K562 (cell line): Measurements from ENCODE around the gene AHCYL1. TPM values are rescaled to one million over a fixed set of nuclear protein-coding genes. Genes with fewer than 3 reads are reported as not detected.
A peak's percentile ranks its signal among the peaks of the same experiment; 100 is the strongest.

Source experiments
- CEBPG ChIP-seq, 3 experiments: fragments of 200-800 bp in 1 of 3; sonication (Bioruptor generic) in 1 of 3; sonication (generic) in 1 of 3; formaldehyde crosslinking in 1 of 3; IDR thresholded peaks in 2 of 3; conservative IDR thresholded peaks in 1 of 3; 2 replicates each; pipeline versions ENCODE4 v1.6.1 to v1.8.0; 2016 to 2022; ENCODE audit warnings: missing compliant biosample characterization in 2 of 3, missing genetic modification characterization in 2 of 3, mild to moderate bottlenecking in 1 of 3, missing genetic modification reagents in 1 of 3
- KLF1 ChIP-seq: fragments of 450-650 bp; IDR thresholded peaks from 2 replicates; pipeline ENCODE4 v1.6.1; 2016; ENCODE audit warnings: missing genetic modification characterization, missing compliant biosample characterization
- LCOR ChIP-seq: sonication (generic); formaldehyde crosslinking; IDR thresholded peaks from 2 replicates; pipeline ENCODE4 v1.8.0; 2022; ENCODE audit warnings: mild to moderate bottlenecking, missing genetic modification reagents
- MECOM ChIP-seq: fragments of 250-450 bp; sonication (Bioruptor Pico); IDR thresholded peaks from 2 replicates; pipeline ENCODE4 v1.8.0; 2022; ENCODE audit warnings: inconsistent platforms
- POLR2AphosphoS5 ChIP-seq: IDR thresholded peaks from 2 replicates; pipeline ENCODE4 v1.6.1; 2011; ENCODE audit warnings: mild to moderate bottlenecking, low read depth, low read length, moderate library complexity; ENCODE audit not compliant: control insufficient read depth, insufficient read depth
- RBM34 ChIP-seq: fragments of 200-400 bp; formaldehyde crosslinking; IDR thresholded peaks from 2 replicates; pipeline ENCODE4 v1.6.1; 2018; ENCODE audit warnings: low read length, borderline replicate concordance; ENCODE audit not compliant: insufficient read depth
- polyA plus RNA-seq, 8 experiments: library from polyadenylated mRNA; depleted of rRNA in 4 of 8; stranded (reverse) in 5 of 8; unstranded in 3 of 8; fragments of >200 nt; fragmentation: Nextera tagmentation in 2 of 8; fragmentation: Illumina TruSeq in 1 of 8; extraction: Ambion mirVana in 2 of 8; extraction: Trizol in 1 of 8; gene quantifications; 2 replicates each; pipeline versions ENCODE4 v1.2.1 to v1.2.3, GENCODE V29; 2011 to 2014; ENCODE audit warnings: inconsistent platforms in 1 of 8, missing spikeins in 1 of 8
- total RNA-seq, 7 experiments: library from RNA; depleted of rRNA in 6 of 7; stranded (reverse); fragments of >200 nt in 6 of 7; fragmentation: Illumina TruSeq in 2 of 7; extraction: Trizol in 2 of 7; gene quantifications; 2 replicates each; pipeline versions ENCODE4 v1.2.1 to v1.2.3, GENCODE V29; 2011 to 2021; ENCODE audit warnings: low replicate concordance in 1 of 7
- TF ChIP-seq, protein P1 (sequence below): fragments of 200-600 bp; sonication (generic); IDR thresholded peaks from one replicate; pipeline ENCODE4 v1.6.1; 2012; ENCODE audit warnings: mild to moderate bottlenecking, low read depth, low read length, inconsistent platforms
- TF ChIP-seq, protein P2 (sequence below): fragments of 150-350 bp; conservative IDR thresholded peaks from 2 replicates; pipeline ENCODE4 v1.6.1; 2014; ENCODE audit warnings: low read length
- TF ChIP-seq, protein P3 (sequence below): fragments of 450-650 bp; IDR thresholded peaks from 2 replicates; pipeline ENCODE4 v1.6.1; 2017; ENCODE audit warnings: mild to moderate bottlenecking, moderate library complexity
- TF ChIP-seq, protein P4 (sequence below): fragments of 250-450 bp; sonication (Bioruptor Pico); IDR thresholded peaks from 2 replicates; pipeline ENCODE4 v1.8.0; 2022; ENCODE audit warnings: moderate library complexity, mild to moderate bottlenecking, inconsistent platforms

The AHCYL1 gene
- total and polyA plus RNA-seq, 9 of the 15 experiments (the other 6 are each of a cell fraction or from before 2014, with no cell fraction given) = 27.3 to 118 (median 44.5) TPM

DNA sequence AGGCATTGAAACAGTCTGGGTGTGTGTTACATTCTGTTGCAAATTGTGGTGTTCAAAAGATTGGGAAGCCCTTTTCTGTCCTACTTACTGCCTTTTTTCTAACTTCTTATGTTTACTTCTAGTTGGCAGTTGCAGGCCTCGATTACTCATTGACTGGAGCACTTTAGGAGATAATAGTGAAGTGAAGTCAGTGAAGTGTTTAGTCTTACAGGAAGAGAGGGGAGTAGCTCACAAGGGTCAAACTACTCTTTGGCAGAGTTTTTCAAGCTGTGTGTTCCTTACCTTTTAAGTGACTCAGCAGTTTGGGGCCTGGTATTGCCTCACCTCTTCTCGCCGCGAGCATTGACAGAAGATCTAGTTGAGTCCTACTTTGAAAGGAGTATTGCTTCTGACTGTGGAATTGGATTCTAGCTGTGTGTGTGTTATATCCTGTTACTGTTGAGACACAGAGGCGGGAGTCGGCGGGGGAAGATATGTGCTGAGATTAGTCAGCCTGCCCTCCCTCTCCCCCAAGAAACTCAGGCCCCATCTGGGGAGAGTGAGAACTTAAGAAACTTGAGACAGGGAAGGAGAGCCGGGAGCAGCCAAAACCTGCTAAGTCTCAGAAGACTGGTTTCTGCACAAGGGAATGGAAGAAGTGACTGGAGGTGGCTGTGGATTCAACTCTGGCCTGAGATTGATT lies 19.3 kb downstream of the AHCYL1 start (continued):
- TF ChIP-seq, protein P1, sequence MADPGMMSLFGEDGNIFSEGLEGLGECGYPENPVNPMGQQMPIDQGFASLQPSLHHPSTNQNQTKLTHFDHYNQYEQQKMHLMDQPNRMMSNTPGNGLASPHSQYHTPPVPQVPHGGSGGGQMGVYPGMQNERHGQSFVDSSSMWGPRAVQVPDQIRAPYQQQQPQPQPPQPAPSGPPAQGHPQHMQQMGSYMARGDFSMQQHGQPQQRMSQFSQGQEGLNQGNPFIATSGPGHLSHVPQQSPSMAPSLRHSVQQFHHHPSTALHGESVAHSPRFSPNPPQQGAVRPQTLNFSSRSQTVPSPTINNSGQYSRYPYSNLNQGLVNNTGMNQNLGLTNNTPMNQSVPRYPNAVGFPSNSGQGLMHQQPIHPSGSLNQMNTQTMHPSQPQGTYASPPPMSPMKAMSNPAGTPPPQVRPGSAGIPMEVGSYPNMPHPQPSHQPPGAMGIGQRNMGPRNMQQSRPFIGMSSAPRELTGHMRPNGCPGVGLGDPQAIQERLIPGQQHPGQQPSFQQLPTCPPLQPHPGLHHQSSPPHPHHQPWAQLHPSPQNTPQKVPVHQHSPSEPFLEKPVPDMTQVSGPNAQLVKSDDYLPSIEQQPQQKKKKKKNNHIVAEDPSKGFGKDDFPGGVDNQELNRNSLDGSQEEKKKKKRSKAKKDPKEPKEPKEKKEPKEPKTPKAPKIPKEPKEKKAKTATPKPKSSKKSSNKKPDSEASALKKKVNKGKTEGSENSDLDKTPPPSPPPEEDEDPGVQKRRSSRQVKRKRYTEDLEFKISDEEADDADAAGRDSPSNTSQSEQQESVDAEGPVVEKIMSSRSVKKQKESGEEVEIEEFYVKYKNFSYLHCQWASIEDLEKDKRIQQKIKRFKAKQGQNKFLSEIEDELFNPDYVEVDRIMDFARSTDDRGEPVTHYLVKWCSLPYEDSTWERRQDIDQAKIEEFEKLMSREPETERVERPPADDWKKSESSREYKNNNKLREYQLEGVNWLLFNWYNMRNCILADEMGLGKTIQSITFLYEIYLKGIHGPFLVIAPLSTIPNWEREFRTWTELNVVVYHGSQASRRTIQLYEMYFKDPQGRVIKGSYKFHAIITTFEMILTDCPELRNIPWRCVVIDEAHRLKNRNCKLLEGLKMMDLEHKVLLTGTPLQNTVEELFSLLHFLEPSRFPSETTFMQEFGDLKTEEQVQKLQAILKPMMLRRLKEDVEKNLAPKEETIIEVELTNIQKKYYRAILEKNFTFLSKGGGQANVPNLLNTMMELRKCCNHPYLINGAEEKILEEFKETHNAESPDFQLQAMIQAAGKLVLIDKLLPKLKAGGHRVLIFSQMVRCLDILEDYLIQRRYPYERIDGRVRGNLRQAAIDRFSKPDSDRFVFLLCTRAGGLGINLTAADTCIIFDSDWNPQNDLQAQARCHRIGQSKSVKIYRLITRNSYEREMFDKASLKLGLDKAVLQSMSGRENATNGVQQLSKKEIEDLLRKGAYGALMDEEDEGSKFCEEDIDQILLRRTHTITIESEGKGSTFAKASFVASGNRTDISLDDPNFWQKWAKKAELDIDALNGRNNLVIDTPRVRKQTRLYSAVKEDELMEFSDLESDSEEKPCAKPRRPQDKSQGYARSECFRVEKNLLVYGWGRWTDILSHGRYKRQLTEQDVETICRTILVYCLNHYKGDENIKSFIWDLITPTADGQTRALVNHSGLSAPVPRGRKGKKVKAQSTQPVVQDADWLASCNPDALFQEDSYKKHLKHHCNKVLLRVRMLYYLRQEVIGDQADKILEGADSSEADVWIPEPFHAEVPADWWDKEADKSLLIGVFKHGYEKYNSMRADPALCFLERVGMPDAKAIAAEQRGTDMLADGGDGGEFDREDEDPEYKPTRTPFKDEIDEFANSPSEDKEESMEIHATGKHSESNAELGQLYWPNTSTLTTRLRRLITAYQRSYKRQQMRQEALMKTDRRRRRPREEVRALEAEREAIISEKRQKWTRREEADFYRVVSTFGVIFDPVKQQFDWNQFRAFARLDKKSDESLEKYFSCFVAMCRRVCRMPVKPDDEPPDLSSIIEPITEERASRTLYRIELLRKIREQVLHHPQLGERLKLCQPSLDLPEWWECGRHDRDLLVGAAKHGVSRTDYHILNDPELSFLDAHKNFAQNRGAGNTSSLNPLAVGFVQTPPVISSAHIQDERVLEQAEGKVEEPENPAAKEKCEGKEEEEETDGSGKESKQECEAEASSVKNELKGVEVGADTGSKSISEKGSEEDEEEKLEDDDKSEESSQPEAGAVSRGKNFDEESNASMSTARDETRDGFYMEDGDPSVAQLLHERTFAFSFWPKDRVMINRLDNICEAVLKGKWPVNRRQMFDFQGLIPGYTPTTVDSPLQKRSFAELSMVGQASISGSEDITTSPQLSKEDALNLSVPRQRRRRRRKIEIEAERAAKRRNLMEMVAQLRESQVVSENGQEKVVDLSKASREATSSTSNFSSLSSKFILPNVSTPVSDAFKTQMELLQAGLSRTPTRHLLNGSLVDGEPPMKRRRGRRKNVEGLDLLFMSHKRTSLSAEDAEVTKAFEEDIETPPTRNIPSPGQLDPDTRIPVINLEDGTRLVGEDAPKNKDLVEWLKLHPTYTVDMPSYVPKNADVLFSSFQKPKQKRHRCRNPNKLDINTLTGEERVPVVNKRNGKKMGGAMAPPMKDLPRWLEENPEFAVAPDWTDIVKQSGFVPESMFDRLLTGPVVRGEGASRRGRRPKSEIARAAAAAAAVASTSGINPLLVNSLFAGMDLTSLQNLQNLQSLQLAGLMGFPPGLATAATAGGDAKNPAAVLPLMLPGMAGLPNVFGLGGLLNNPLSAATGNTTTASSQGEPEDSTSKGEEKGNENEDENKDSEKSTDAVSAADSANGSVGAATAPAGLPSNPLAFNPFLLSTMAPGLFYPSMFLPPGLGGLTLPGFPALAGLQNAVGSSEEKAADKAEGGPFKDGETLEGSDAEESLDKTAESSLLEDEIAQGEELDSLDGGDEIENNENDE = no peak
- TF ChIP-seq, protein P2, sequence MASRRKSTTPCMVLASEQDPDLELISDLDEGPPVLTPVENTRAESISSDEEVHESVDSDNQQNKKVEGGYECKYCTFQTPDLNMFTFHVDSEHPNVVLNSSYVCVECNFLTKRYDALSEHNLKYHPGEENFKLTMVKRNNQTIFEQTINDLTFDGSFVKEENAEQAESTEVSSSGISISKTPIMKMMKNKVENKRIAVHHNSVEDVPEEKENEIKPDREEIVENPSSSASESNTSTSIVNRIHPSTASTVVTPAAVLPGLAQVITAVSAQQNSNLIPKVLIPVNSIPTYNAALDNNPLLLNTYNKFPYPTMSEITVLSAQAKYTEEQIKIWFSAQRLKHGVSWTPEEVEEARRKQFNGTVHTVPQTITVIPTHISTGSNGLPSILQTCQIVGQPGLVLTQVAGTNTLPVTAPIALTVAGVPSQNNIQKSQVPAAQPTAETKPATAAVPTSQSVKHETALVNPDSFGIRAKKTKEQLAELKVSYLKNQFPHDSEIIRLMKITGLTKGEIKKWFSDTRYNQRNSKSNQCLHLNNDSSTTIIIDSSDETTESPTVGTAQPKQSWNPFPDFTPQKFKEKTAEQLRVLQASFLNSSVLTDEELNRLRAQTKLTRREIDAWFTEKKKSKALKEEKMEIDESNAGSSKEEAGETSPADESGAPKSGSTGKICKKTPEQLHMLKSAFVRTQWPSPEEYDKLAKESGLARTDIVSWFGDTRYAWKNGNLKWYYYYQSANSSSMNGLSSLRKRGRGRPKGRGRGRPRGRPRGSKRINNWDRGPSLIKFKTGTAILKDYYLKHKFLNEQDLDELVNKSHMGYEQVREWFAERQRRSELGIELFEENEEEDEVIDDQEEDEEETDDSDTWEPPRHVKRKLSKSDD = no peak
- TF ChIP-seq, protein P3, sequence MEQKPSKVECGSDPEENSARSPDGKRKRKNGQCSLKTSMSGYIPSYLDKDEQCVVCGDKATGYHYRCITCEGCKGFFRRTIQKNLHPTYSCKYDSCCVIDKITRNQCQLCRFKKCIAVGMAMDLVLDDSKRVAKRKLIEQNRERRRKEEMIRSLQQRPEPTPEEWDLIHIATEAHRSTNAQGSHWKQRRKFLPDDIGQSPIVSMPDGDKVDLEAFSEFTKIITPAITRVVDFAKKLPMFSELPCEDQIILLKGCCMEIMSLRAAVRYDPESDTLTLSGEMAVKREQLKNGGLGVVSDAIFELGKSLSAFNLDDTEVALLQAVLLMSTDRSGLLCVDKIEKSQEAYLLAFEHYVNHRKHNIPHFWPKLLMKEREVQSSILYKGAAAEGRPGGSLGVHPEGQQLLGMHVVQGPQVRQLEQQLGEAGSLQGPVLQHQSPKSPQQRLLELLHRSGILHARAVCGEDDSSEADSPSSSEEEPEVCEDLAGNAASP = no peak
- TF ChIP-seq RBM34 (no peak), CEBPG (CRISPR knock-in tag; IDR thresholded peaks at IDR 0.05) (peak; percentile 91), CEBPG (tag; conservative IDR thresholded peaks at IDR 0.05 in 1 of 2, IDR thresholded peaks at IDR 0.05 in 1 of 2) (peak; percentile 94 to 97), LCOR (no peak), KLF1 (tag) (no peak), POLR2AphosphoS5 (peak; percentile 21), MECOM (CRISPR knock-in tag) (no peak)
- TF ChIP-seq, protein P4, sequence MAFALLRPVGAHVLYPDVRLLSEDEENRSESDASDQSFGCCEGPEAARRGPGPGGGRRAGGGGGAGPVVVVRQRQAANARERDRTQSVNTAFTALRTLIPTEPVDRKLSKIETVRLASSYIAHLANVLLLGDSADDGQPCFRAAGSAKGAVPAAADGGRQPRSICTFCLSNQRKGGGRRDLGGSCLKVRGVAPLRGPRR (CRISPR knock-in tag) = 0 out of 2 replicates have a peak, but pooled peaks have one; percentile 47
